HG02885 (cell line): ENCODE data around the gene CCDC183.
"Not testable (repeated sequence)": the region's sequence is repeated elsewhere in the genome, so short reads cannot be mapped to it uniquely, and the experiment has no call there.

Source experiments
- ATAC-seq: cut with Tn5 transposase; IDR thresholded peaks from one replicate; pipeline ENCODE4 v1.9.1; 2021; ENCODE audit warnings: mild to moderate bottlenecking; ENCODE audit not compliant: unreplicated experiment, poor library complexity

The CCDC183 gene

DNA sequence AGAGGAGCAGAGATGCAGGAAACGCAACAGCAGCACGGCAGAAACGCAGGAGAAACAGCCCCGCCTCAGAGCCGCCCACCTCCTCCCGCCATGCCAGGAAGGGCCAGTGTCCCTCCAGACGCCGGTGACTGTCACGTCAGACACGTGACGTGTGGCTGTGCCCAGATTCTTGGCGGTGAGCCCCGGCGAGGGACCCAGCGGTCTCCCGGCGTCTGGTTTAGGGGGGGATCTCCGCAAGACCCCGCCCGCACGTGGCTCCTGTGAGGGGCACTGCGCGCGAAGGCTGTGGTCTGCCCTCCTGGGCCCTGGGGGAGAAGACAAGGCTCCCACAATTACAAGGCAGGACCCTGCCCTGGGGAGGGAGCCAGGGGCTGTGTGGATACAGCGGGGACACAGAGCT is 35.7 kb upstream of the CCDC183 start:
- ATAC-seq, result no peak

DNA sequence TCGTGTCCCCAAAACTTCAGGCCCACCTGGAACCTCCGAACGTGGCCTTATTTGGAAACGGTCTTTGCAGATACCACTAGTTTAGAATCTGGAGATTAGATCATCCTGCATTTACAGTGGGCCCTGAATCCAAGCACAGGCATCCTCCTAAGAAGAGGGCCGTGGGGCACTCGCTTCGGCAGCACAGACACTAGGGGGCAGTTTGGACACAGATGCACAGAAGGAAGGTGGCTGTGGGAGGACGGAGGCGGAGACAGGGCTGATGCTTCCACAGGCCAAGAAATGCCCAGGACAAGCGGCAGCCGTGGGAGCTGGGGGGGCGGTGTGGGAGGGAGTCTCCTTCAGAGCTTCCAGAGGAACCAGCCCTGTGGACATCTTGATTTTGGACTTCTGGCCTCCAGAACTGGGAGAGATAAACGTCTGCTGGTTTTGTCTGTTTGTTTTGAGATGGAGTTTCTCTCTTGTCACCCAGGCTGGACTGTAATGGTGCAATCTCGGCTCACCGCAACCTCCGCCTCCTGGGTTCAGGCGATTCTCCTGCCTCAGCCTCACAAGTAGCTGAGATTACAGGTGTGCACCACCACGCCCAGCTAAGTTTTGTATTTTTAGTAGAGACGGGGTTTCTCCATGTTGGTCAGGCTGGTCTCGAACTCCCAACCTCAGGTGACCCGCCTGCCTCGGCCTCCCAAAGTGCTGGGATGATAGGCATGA is 35.1 kb upstream of the CCDC183 start:
- ATAC-seq, result not testable (repeated sequence)

DNA sequence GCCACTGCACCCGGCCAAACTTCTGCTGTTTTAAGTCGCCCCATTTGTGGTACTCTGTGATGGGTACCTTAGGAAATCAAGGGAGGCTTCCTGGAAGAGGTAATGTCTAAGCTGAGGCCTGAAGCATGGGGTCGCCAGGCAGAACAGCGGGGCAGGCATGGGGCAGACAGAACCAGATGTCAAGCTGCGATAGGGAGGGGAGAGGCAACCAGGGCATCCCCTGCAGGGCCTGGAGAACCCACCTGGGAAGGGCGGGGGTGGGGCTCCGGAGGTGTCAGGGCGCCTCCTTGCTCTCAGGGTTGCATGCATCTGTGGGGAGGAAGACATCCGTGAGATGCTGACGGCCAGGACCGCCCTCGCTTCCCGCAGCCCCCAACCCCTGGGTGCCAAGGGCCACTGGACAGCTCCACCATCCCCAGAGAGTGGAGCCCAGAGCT is 34.6 kb upstream of the CCDC183 start:
- no peak for ATAC-seq

DNA sequence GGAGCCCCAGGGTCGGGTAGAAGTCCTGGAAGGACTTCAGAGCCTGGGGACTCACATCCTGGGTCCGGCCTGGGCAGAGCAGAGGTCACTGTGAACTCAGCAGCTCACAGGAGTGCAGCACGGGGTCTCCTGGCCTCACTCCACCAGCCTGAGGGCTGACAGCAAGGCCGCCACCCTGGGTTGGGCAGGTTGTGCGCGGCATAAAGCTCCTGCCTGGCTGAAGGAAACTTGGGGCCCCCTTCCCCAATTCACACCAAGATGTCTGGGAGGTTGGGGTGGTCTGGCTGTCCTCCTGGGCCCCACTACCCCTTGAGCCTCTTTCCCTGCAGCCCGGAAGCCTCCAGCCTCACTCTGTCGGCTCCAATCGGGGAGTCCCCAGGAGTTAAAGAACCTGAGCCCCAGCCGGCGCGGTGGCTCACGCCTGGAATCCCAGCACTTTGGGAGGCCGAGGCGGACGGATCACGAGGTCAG is 33.9 kb upstream of the CCDC183 start:
- no peak for ATAC-seq

- ATAC-seq, result no peak
Observed at GRCh38 chr9:136762915-136763648, 33.1 kb upstream of the CCDC183 start.

DNA sequence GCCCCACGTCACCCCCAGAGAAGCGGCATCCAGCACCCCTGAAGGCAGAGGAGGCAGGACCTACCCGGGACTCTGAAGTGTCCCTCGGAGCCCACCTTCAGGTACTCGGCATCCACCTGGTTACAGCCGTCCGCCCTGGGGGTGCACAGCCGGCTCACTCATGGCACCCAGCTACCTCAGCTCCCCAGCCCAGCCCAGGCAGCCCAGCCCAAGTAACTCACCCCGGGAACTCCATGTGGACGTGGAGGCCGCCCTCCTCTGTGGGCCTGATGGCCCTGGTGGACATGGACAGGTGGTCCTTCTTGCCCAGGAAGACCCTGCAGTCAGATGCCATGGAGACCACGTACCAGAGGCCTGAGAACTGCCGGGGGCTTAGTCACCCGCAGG is 32.5 kb upstream of the CCDC183 start:
- no peak for ATAC-seq

GRCh38 chr9:136764301-136764891 is 31.7 kb upstream of the CCDC183 start, which contains the start of gene LCN15:
LCN15 (minus strand) TSS chr9:136764518; CDS start chr9:136764488, 30 bp downstream.
- ATAC-seq, result no peak

GRCh38 chr9:136765041-136765440 is 31.1 kb upstream of the CCDC183 start:
- ATAC-seq, result no peak

- not testable (repeated sequence) for ATAC-seq
Observed at GRCh38 chr9:136765745-136766409, 30.3 kb upstream of the CCDC183 start.

GRCh38 chr9:136766410-136767120 is 29.6 kb upstream of the CCDC183 start:
- not testable (repeated sequence) for ATAC-seq

GRCh38 chr9:136769710-136770191 is 26.4 kb upstream of the CCDC183 start:
- ATAC-seq, result no peak

DNA sequence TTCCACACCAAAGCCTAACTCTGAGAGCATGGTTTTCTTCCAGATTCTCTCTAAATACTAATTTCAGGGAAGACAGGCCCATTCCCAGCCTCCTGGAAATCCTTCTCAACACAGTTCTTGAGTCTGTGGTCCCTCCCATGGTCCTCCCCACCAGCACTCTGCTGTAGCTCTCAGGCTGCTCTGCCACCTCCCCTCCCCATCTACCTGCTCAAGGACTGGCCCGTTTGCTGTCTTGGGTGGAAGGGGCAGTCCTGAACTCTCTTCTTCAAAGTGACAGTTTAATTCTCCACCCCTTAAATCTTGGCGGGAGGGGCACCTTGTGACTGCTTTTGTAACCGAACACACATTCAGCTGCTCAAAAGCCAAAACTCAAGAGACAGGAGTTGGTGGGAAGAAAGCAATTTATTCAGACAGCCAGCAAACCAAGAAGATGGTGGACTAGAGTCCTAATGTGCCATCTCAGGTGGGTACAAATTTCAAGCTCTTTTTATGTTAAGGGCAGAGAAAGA is 24.2 kb upstream of the CCDC183 start:
- no peak for ATAC-seq

DNA sequence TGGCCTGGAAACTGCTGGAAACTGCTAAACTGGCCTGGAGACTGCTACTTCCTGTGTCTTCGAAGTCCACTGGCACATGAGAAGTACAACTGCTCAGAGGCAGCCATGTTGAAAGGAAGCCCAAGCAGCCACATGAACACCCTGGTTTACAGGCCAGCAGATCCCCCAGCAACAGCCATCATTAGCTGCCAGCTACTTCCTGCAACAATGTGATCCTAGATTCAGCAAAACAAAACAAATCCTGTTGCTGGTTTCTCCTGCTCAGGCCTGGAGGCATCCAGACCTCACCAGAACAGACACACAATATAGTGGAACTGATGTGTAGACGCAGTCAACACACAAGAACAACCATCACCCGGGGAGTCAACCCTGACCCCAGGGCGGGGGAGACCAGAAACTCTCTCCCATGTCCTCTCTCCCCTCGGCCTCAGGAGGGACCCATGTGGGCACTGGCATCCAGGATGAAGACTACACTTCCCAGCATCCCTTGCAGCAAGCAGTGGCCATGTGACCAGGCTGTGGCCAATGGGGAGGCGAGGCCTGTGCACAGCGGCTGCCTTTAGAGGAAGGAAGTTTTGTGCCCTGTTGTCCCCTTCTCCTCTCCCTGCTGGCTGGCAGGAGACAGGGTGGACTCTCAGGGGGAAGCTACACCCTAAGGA is 22.6 kb upstream of the CCDC183 start:
- ATAC-seq, result no peak

- ATAC-seq, result no peak
Observed at GRCh38 chr9:136774416-136775045, 21.6 kb upstream of the CCDC183 start.

GRCh38 chr9:136775191-136775590 is 20.9 kb upstream of the CCDC183 start:
- ATAC-seq, result no peak

GRCh38 chr9:136776947-136777346 is 19.2 kb upstream of the CCDC183 start:
- ATAC-seq, result no peak

DNA sequence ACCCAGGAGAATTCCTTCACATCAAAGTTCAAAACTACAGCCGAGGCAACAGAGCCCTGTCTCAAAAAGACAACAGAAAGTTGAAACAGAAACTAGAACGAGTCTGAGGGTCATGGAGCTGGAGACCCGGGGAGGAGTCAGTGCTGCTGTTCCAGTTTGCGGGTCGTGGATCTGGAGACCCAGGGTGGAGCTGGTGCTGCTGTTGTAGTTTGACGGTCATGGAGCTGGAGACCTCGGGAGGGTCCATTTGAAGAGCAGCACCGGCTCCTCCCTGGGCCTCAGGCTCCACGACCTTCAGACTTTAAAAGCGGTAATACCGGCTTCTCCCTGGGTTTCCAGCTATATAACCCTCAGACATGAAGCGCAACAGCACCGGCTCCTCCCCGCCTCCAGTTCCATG is 18.8 kb upstream of the CCDC183 start:
- no peak for ATAC-seq

- ATAC-seq, result no peak
Observed at GRCh38 chr9:136779808-136780207, 16.3 kb upstream of the CCDC183 start.

GRCh38 chr9:136782452-136782851 is 13.7 kb upstream of the CCDC183 start:
- ATAC-seq, result no peak
